A549 (cell line): ENCODE data around the gene ZFC3H1. TPM values are rescaled to one million over a fixed set of nuclear protein-coding genes. Genes with fewer than 3 reads are reported as not detected.

Experiments used
- ATAC-seq, 2 experiments: fragments of 200-7000 bp in 1 of 2; fragments of >200 bp in 1 of 2; cut with Nextera tagmentation in 1 of 2; cut with Tn5 transposase in 1 of 2; 3 replicates each; pipeline versions ENCODE4 v1.8.0 to v1.9.1; 2018 to 2020; ENCODE audit warnings: mild to moderate bottlenecking in 1 of 2, moderate library complexity in 1 of 2
- CTCF ChIA-PET: fragments of 300-600 bp; sonication (Branson Sonifier 250); formaldehyde crosslinking; extraction: SDS; loops from one replicate; lab custom pipeline; 2021; ENCODE audit warnings: antibody characterized with exemption, inconsistent platforms; lab: Yijun Ruan, JAX
- POLR2A ChIA-PET: fragments of 350-600 bp; formaldehyde crosslinking; extraction: SDS; loops from one replicate; lab custom pipeline; 2021; ENCODE audit warnings: antibody characterized with exemption, inconsistent platforms; lab: Yijun Ruan, JAX
- DNase-seq, 2 experiments: peaks; one replicate each; pipeline versions ENCODE4 v3.0.0 to v3.0.0-alpha.2; 2011 to 2016; ENCODE audit warnings: low read depth in 1 of 2, low spot score in 1 of 2
- FAIRE-seq: peaks from 2 replicates; lab custom pipeline; 2011; peaks lifted over from hg19 to GRCh38; lab: Jason Lieb, UNC
- H3K27ac ChIP-seq, 2 experiments: fragments of >200 bp; sonication (Bioruptor Twin); formaldehyde crosslinking; 3 replicates each; pipeline ENCODE4 v1.5.1; 2016 to 2017
- H3K4me1 ChIP-seq: fragments of >200 bp; sonication (Bioruptor Twin); formaldehyde crosslinking; 3 replicates; pipeline ENCODE4 v1.6.1; 2016
- H3K4me2 ChIP-seq: fragments of >200 bp; sonication (Bioruptor Twin); formaldehyde crosslinking; 3 replicates; pipeline ENCODE4 v1.6.1; 2016
- H3K4me3 ChIP-seq: fragments of >200 bp; sonication (Bioruptor Twin); formaldehyde crosslinking; 3 replicates; pipeline ENCODE4 v1.5.1; 2016
- H3K9me3 ChIP-seq: fragments of >200 bp; sonication (Bioruptor Twin); formaldehyde crosslinking; 3 replicates; pipeline ENCODE4 v1.6.1; 2016
- BCL3 ChIP-seq: fragments of >200 bp; sonication (Bioruptor Twin); formaldehyde crosslinking; IDR thresholded peaks from 3 replicates; pipeline ENCODE4 v1.6.1; 2016
- CBX8 ChIP-seq: fragments of 200-600 bp; sonication (generic); IDR thresholded peaks from 2 replicates; pipeline ENCODE4 v1.6.1; 2016
- CEBPB ChIP-seq, 2 experiments: fragments of >200 bp in 1 of 2; sonication (Bioruptor Twin) in 1 of 2; formaldehyde crosslinking in 1 of 2; IDR thresholded peaks; 2 replicates each; pipeline ENCODE4 v1.6.1; 2012 to 2016
- CTCF ChIP-seq: fragments of >200 bp; sonication (Bioruptor Twin); formaldehyde crosslinking; IDR thresholded peaks from 3 replicates; pipeline ENCODE4 v1.5.1; 2016
- E2F6 ChIP-seq: IDR thresholded peaks from 2 replicates; pipeline ENCODE4 v1.6.1; 2012; ENCODE audit warnings: low read depth, borderline replicate concordance
- EP300 ChIP-seq, 2 experiments: fragments of >200 bp; sonication (Bioruptor Twin); formaldehyde crosslinking; IDR thresholded peaks; 2 replicates in 1 of 2; 3 replicates in 1 of 2; pipeline ENCODE4 v1.6.1; 2016 to 2017
- GATA3 ChIP-seq: IDR thresholded peaks from 2 replicates; pipeline ENCODE4 v1.6.1; 2012; ENCODE audit warnings: borderline replicate concordance
- HDAC2 ChIP-seq: fragments of 200-600 bp; sonication (generic); IDR thresholded peaks from 2 replicates; pipeline ENCODE4 v1.6.1; 2016
- HOXB5 ChIP-seq: fragments of 250-450 bp; sonication (Bioruptor Pico); IDR thresholded peaks from 2 replicates; pipeline ENCODE4 v1.5.0; 2020; ENCODE audit warnings: mild to moderate bottlenecking, moderate library complexity
- JUN ChIP-seq, 2 experiments: fragments of >200 bp; sonication (Bioruptor Twin); formaldehyde crosslinking; IDR thresholded peaks; 2 replicates in 1 of 2; 3 replicates in 1 of 2; pipeline ENCODE4 v1.6.1; 2016 to 2017
- KDM1A ChIP-seq: fragments of 200-600 bp; sonication (generic); IDR thresholded peaks from 2 replicates; pipeline ENCODE4 v1.6.1; 2016; ENCODE audit warnings: low read depth, mild to moderate bottlenecking
- KDM5A ChIP-seq: fragments of 200-600 bp; sonication (generic); IDR thresholded peaks from 2 replicates; pipeline ENCODE4 v1.6.1; 2016; ENCODE audit warnings: antibody characterized with exemption, mild to moderate bottlenecking
- MAX ChIP-seq: IDR thresholded peaks from 2 replicates; pipeline ENCODE4 v1.6.1; 2012
- MYC ChIP-seq: IDR thresholded peaks from 2 replicates; pipeline ENCODE4 v1.6.1; 2012; ENCODE audit warnings: mild to moderate bottlenecking, inconsistent platforms, low read length, improper control_type of control experiment, borderline replicate concordance
- NPAS2 ChIP-seq: fragments of 250-450 bp; sonication (Bioruptor Pico); IDR thresholded peaks from 2 replicates; pipeline ENCODE4 v1.8.0; 2022; ENCODE audit warnings: mild to moderate bottlenecking, moderate library complexity, borderline replicate concordance
- PBX3 ChIP-seq: IDR thresholded peaks from 2 replicates; pipeline ENCODE4 v1.6.1; 2012
- PHF8 ChIP-seq: fragments of 200-600 bp; sonication (generic); IDR thresholded peaks from 2 replicates; pipeline ENCODE4 v1.6.1; 2016; ENCODE audit warnings: low read depth, mild to moderate bottlenecking, antibody characterized with exemption, moderate library complexity, borderline replicate concordance
- POLR2A ChIP-seq: IDR thresholded peaks from 2 replicates; pipeline ENCODE4 v1.6.1; 2012; ENCODE audit warnings: mild to moderate bottlenecking, low read length
- POLR2AphosphoS2 ChIP-seq: conservative IDR thresholded peaks from 2 replicates; pipeline ENCODE4 v1.6.1; 2012; ENCODE audit warnings: low read length, improper control_type of control experiment, inconsistent platforms
- RARB ChIP-seq: fragments of 250-450 bp; sonication (Bioruptor Pico); IDR thresholded peaks from 2 replicates; pipeline ENCODE4 v1.8.0; 2021; ENCODE audit warnings: mild to moderate bottlenecking, moderate library complexity
- REST ChIP-seq: fragments of 200-600 bp; sonication (generic); IDR thresholded peaks from 2 replicates; pipeline ENCODE4 v1.6.1; 2016; ENCODE audit warnings: antibody characterized with exemption, mild to moderate bottlenecking, moderate library complexity
- RFX5 ChIP-seq: fragments of 450-650 bp; IDR thresholded peaks from 2 replicates; pipeline ENCODE4 v1.7.1; 2014; ENCODE audit warnings: antibody characterized with exemption, mild to moderate bottlenecking, moderate library complexity
- SREBF2 ChIP-seq: fragments of 450-650 bp; IDR thresholded peaks from 2 replicates; pipeline ENCODE4 v1.6.1; 2014; ENCODE audit warnings: mild to moderate bottlenecking, moderate library complexity
- USF2 ChIP-seq: fragments of 450-650 bp; IDR thresholded peaks from 2 replicates; pipeline ENCODE4 v1.6.1; 2014; ENCODE audit warnings: antibody characterized with exemption
- ZC3H11A ChIP-seq: fragments of 450-650 bp; IDR thresholded peaks from 2 replicates; pipeline ENCODE4 v1.6.1; 2014; ENCODE audit warnings: antibody characterized with exemption, mild to moderate bottlenecking
- WGBS: methylation state at CpG from one replicate; pipeline ENCODE4 v1.1.6; 2017; ENCODE audit errors: missing lambda C conversion rate; 5-methylcytosine and 5-hydroxymethylcytosine counted together
- polyA plus RNA-seq, 4 experiments: library from polyadenylated mRNA; depleted of rRNA in 3 of 4; stranded (reverse); fragments of >200 nt; fragmentation: RNase III in 1 of 4; extraction: RNeasy Plus Mini Kit Qiagen cat#74134 plus additional on column Dnase treatment in 1 of 4; gene quantifications; 2 replicates in 3 of 4; 3 replicates in 1 of 4; pipeline ENCODE4 v1.2.3, GENCODE V29; 2011 to 2017

Gene ZFC3H1
- polyA plus RNA-seq, 2 of the 4 experiments (the other 2 are of a cell fraction): 18.9 to 58.3 TPM

- DNase-seq (no peak), ATAC-seq (no peak), FAIRE-seq (no peak)
- ChIA-PET CTCF (interaction anchor here (0.7 to 6.0 kb wide), 19 partner anchors 10 to 67 kb away, joined by 3 to 93 read pairs (median 4); partner anchors contain the start of genes THAP2 and ZFC3H1), POLR2A (interaction anchor here (0.8 to 4.4 kb wide), 11 partner anchors 9 to 68 kb away, joined by 4 to 87 read pairs (median 5); partner anchors contain the start of genes RAB21, THAP2 and ZFC3H1)
- peak overlapping the region; percentile 58 for H3K4me3 ChIP-seq
- H3K4me1 ChIP-seq: peaks cover 29% of the 10 kb centered on the region; the same call in 2 of the 3 replicates
- peak overlapping the region; percentile 79 for H3K4me2 ChIP-seq
- H3K27ac ChIP-seq: peak overlapping the region; percentile 87 to 96
- under 1% methylated on average over 3 of the region's 3 CpGs for WGBS
- H3K9me3 ChIP-seq: no peaks in the 10 kb centered on the region
- TF ChIP-seq CEBPB (IDR thresholded peaks at IDR 0.05) (peak in 1 of 2 experiments; percentile 4; a peak in 1 of 4 replicates), JUN (IDR thresholded peaks at IDR 0.05) (no peak)
- TF ChIP-seq, all 56 proteins: peak for 1
Observed at GRCh38 chr12:71686658-71687025, 23.0 kb upstream of the ZFC3H1 start.

GRCh38 chr12:71685914-71686657 is 22.4 kb upstream of the ZFC3H1 start, which contains the start of gene TMEM19:
Gene TMEM19 (plus strand): TSS chr12:71686082. CDS start chr12:71686681, 599 bp downstream.
- CTCF ChIA-PET: interaction anchor here (0.7 to 6.0 kb wide), 22 partner anchors 9 to 72 kb away, joined by 3 to 93 read pairs (median 4); partner anchors contain the start of genes THAP2 and ZFC3H1
- H3K4me1 ChIP-seq: peaks cover 29% of the 10 kb centered on the region; the same call in 2 of the 3 replicates
- POLR2A ChIA-PET: interaction anchor here (0.6 to 4.4 kb wide), 16 partner anchors 9 to 160 kb away, joined by 3 to 87 read pairs (median 4); partner anchors contain the start of genes RAB21, THAP2 and ZFC3H1
- no peak for FAIRE-seq
- H3K4me3 ChIP-seq: peak within 1 kb of the TSS; percentile 58
- under 1% methylated on average over 36 of the region's 63 CpGs for WGBS
- peak within 1 kb of the TSS; percentile 79 for H3K4me2 ChIP-seq
- DNase-seq: peak; percentile 85 to 94
- ATAC-seq: peak; percentile 99
- no peaks in the 10 kb centered on the region for H3K9me3 ChIP-seq
- H3K27ac ChIP-seq: peak within 1 kb of the TSS; percentile 87 to 96
- peak; percentile 37; the same call in 1 of the 2 replicates for TF ChIP-seq HOXB5 (CRISPR knock-in tag)
- TF ChIP-seq MAX: peak; percentile 97
- TF ChIP-seq GATA3: 0 out of 2 replicates have a peak, but pooled peaks have one; percentile 38
- TF ChIP-seq BCL3: peak; percentile 86; the same call in 1 of the 3 replicates
- TF ChIP-seq POLR2AphosphoS2: no peak
- TF ChIP-seq USF2: peak; percentile 86
- TF ChIP-seq POLR2A: peak; percentile 92
- TF ChIP-seq CBX8: no peak
- no peak for TF ChIP-seq EP300 (IDR thresholded peaks at IDR 0.05)
- TF ChIP-seq RFX5: peak; percentile 13; the same call in 1 of the 2 replicates
- TF ChIP-seq PHF8: peak; percentile 69; the same call in 1 of the 2 replicates
- no peak for TF ChIP-seq REST
- no peak for TF ChIP-seq SREBF2
- no peak for TF ChIP-seq KDM5A
- TF ChIP-seq NPAS2 (CRISPR knock-in tag): peak; percentile 63; the same call in 1 of the 2 replicates
- no peak for TF ChIP-seq HDAC2
- TF ChIP-seq MYC: peak; percentile 74; the same call in 1 of the 2 replicates
- TF ChIP-seq CTCF: peak; percentile 34; the same call in 1 of the 3 replicates
- TF ChIP-seq E2F6: peak; percentile 93
- TF ChIP-seq KDM1A: no peak
- TF ChIP-seq RARB: no peak
- 0 out of 2 replicates have a peak, but pooled peaks have one; percentile 16 for TF ChIP-seq PBX3
- TF ChIP-seq JUN (IDR thresholded peaks at IDR 0.05): peak; percentile 51 to 87
- TF ChIP-seq ZC3H11A: no peak
